Measurements from ENCODE around the gene CTBP2. TPM values are rescaled to one million over a fixed set of nuclear protein-coding genes. Genes with fewer than 3 reads are reported as not detected.

Gene CTBP2
- total RNA-seq, 1 donor from 2014 or later: 127 TPM

- Mint-ChIP-seq H3K36me3 (ENCODE audit: low read depth) (peaks cover 6% of the 10 kb centered on the region), H3K9me3 (no peaks in the 10 kb centered on the region), H3K27me3 (ENCODE audit: low read depth) (peaks cover 6% of the 10 kb centered on the region), H3K4me1 (peaks cover 44% of the 10 kb centered on the region), H3K4me3 (no peak overlapping the region), H3K27ac (ENCODE audit: unreplicated experiment) (no peak overlapping the region)
- no peak for DNase-seq (ENCODE audit: low read depth, low spot score)
- TF ChIP-seq, protein P1, sequence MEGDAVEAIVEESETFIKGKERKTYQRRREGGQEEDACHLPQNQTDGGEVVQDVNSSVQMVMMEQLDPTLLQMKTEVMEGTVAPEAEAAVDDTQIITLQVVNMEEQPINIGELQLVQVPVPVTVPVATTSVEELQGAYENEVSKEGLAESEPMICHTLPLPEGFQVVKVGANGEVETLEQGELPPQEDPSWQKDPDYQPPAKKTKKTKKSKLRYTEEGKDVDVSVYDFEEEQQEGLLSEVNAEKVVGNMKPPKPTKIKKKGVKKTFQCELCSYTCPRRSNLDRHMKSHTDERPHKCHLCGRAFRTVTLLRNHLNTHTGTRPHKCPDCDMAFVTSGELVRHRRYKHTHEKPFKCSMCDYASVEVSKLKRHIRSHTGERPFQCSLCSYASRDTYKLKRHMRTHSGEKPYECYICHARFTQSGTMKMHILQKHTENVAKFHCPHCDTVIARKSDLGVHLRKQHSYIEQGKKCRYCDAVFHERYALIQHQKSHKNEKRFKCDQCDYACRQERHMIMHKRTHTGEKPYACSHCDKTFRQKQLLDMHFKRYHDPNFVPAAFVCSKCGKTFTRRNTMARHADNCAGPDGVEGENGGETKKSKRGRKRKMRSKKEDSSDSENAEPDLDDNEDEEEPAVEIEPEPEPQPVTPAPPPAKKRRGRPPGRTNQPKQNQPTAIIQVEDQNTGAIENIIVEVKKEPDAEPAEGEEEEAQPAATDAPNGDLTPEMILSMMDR (conservative IDR thresholded peaks at IDR 0.05): no peak
Measured at GRCh38 chr10:125002423-125003145, 157.8 kb downstream of the CTBP2 start.

DNA sequence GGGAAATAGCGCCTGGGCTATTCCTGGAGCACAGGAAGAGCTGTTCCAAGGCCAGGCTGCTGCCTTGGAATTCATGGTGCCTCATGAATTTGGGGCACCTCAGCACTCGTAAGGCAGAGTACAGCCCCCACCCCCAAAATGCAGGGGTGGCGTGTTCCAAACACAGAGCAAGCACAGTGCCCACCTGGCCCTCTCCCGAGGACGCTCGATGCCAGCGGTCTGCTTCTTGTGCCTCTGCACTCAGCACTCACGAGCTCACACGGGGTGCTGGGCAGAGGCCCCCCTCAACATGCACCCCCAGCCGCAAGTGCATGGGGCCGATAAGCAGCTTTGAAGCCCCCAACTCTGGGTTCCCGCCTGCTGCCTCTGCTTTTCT is 158.3 kb downstream of the CTBP2 start:
- TF ChIP-seq, protein P1 (conservative IDR thresholded peaks at IDR 0.05): no peak
- Mint-ChIP-seq H3K9me3 (no peaks in the 10 kb centered on the region), H3K4me1 (peaks cover 39% of the 10 kb centered on the region), H3K27me3 (ENCODE audit: low read depth) (peaks cover 6% of the 10 kb centered on the region), H3K27ac (ENCODE audit: unreplicated experiment) (peak overlapping the region; percentile 99), H3K36me3 (ENCODE audit: low read depth) (peaks cover 9% of the 10 kb centered on the region), H3K4me3 (peak overlapping the region; percentile 79)
- no peak for DNase-seq (ENCODE audit: low read depth, low spot score)

DNA sequence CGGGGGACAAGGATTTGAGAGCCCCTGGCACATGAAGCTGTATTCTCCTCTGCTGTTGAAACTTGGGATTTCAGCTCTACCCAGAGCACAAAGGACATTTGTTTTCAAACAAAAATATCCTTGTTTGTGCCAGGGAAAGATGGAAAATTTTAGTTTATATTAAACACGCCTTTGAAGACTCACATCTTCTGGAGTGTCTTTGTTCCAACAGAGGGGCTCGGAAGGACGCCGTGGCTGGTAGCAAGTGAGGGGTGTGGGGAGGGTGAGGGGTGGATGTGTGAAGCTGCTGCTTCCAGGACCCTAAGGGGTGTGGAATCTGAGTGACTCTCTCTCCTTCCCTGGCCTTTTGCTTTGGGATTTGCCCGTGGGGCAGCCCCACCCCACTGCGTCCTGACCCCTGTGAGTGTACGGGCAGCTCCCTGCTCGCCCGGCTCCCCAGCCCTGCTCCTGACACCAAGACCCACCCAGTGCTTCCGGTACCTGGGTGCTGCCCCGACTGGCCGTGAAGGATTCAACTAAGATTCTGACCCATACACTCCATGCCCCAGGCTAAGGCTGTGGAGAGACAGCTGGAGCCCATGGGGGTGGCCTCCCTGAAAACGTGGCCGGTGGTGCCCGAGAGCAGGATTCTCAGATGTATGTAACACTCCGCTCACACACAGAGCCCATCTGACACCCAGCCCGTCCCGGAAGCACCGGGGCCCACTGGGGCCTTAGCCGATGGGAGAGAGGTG is 158.9 kb downstream of the CTBP2 start:
- TF ChIP-seq, protein P1 (conservative IDR thresholded peaks at IDR 0.05): no peak
- Mint-ChIP-seq H3K27me3 (ENCODE audit: low read depth) (peaks cover 6% of the 10 kb centered on the region), H3K27ac (ENCODE audit: unreplicated experiment) (peak overlapping the region; percentile 99), H3K4me3 (peak overlapping the region; percentile 79), H3K36me3 (ENCODE audit: low read depth) (peaks cover 9% of the 10 kb centered on the region), H3K9me3 (no peaks in the 10 kb centered on the region), H3K4me1 (peaks cover 35% of the 10 kb centered on the region)
- DNase-seq (ENCODE audit: low read depth, low spot score): peak; percentile 30

- DNase-seq (ENCODE audit: low read depth, low spot score): peak; percentile 50
- H3K4me3 Mint-ChIP-seq: peak overlapping the region; percentile 79
- no peaks in the 10 kb centered on the region for H3K9me3 Mint-ChIP-seq
- H3K4me1 Mint-ChIP-seq: peaks cover 28% of the 10 kb centered on the region
- peaks cover 9% of the 10 kb centered on the region for H3K36me3 Mint-ChIP-seq (ENCODE audit: low read depth)
- peak overlapping the region; percentile 99 for H3K27ac Mint-ChIP-seq (ENCODE audit: unreplicated experiment)
- H3K27me3 Mint-ChIP-seq (ENCODE audit: low read depth): peaks cover 6% of the 10 kb centered on the region
- TF ChIP-seq, protein P1 (conservative IDR thresholded peaks at IDR 0.05): no peak
Measured at GRCh38 chr10:125000366-125001312, 159.7 kb downstream of the CTBP2 start.
